Fibroblast of the aortic adventitia (primary cell): ENCODE data around the gene PARN. TPM values are rescaled to one million over a fixed set of nuclear protein-coding genes. Genes with fewer than 3 reads are reported as not detected.

Experiments
- DNase-seq: peaks from one replicate; pipeline ENCODE4 v3.0.0-alpha.2; 2010; ENCODE audit warnings: low read depth
- H3K4me3 ChIP-seq: 2 replicates; pipeline ENCODE4 v1.5.1; 2011; ENCODE audit warnings: low read depth, mild to moderate bottlenecking, control low read depth, low read length, moderate library complexity
- total RNA-seq: library from RNA; depleted of rRNA; stranded (reverse); fragments of >200 nt; gene quantifications from 2 replicates; pipeline ENCODE4 v1.2.3, GENCODE V29; 2012; ENCODE audit warnings: low replicate concordance
- TF ChIP-seq, protein P1 (sequence below): IDR thresholded peaks from 2 replicates; pipeline ENCODE4 v1.5.1; 2011; ENCODE audit warnings: mild to moderate bottlenecking, low read length, control low read depth, inconsistent platforms; ENCODE audit not compliant: insufficient read depth

The PARN gene
- total RNA-seq, 1 donor, result 37.2 TPM

- H3K4me3 ChIP-seq, result no peak overlapping the region
- peak; percentile 79 for DNase-seq
Measured at GRCh38 chr16:14562691-14563491, 67.2 kb downstream of the PARN start.

GRCh38 chr16:14560523-14560922 is 69.5 kb downstream of the PARN start:
- DNase-seq, result peak; percentile 37
- TF ChIP-seq, protein P1, sequence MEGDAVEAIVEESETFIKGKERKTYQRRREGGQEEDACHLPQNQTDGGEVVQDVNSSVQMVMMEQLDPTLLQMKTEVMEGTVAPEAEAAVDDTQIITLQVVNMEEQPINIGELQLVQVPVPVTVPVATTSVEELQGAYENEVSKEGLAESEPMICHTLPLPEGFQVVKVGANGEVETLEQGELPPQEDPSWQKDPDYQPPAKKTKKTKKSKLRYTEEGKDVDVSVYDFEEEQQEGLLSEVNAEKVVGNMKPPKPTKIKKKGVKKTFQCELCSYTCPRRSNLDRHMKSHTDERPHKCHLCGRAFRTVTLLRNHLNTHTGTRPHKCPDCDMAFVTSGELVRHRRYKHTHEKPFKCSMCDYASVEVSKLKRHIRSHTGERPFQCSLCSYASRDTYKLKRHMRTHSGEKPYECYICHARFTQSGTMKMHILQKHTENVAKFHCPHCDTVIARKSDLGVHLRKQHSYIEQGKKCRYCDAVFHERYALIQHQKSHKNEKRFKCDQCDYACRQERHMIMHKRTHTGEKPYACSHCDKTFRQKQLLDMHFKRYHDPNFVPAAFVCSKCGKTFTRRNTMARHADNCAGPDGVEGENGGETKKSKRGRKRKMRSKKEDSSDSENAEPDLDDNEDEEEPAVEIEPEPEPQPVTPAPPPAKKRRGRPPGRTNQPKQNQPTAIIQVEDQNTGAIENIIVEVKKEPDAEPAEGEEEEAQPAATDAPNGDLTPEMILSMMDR, result no peak
- no peak overlapping the region for H3K4me3 ChIP-seq

More at GRCh38 chr16:14562691-14563491, 67.2 kb downstream of the PARN start:
- TF ChIP-seq, protein P1, result peak; percentile 71

GRCh38 chr16:14559809-14560241 is 70.2 kb downstream of the PARN start:
- no peak overlapping the region for H3K4me3 ChIP-seq

DNA sequence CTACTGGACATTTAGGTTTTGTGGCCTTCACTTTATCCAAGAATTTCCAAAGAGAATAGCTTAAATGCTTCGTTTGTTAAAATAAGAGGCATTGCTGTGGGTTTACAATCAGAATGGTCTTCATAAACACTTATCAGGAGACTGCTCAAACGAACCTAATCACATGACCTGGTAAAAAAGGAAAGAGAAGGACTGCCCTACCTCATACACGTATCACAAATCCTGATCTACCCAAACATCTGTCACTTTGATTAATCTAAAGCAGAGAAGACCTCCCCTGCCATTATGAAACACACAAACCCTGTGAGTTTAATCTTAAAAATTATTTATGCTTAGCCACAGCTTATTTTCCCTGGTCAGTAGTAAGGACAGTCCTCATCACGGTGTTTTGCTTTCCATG is 76.6 kb downstream of the PARN start:
- no peak for DNase-seq
- no peak overlapping the region for H3K4me3 ChIP-seq
- TF ChIP-seq, protein P1, result no peak

More at GRCh38 chr16:14559809-14560241, 70.2 kb downstream of the PARN start:
- TF ChIP-seq, protein P1, result no peak
- peak; percentile 48 for DNase-seq

DNA sequence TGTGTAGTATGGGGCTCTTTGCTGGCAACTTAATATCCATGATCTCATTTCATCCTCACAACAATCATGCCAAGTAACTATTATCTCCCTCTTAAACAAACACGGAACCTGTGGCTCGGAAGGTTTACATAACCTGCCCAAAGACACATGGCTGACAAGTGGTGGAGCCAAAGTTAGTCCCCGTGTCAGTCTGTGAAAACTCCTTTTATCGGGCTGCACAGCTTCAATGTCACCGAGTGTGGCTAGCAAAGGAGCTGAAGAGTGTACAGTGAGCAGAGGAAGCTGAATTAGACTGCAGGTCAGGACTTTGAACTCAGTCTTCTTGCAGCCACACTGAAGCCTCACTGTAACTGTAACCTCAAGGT is 80.3 kb downstream of the PARN start:
- no peak for DNase-seq
- no peak overlapping the region for H3K4me3 ChIP-seq
- TF ChIP-seq, protein P1, result no peak

DNA sequence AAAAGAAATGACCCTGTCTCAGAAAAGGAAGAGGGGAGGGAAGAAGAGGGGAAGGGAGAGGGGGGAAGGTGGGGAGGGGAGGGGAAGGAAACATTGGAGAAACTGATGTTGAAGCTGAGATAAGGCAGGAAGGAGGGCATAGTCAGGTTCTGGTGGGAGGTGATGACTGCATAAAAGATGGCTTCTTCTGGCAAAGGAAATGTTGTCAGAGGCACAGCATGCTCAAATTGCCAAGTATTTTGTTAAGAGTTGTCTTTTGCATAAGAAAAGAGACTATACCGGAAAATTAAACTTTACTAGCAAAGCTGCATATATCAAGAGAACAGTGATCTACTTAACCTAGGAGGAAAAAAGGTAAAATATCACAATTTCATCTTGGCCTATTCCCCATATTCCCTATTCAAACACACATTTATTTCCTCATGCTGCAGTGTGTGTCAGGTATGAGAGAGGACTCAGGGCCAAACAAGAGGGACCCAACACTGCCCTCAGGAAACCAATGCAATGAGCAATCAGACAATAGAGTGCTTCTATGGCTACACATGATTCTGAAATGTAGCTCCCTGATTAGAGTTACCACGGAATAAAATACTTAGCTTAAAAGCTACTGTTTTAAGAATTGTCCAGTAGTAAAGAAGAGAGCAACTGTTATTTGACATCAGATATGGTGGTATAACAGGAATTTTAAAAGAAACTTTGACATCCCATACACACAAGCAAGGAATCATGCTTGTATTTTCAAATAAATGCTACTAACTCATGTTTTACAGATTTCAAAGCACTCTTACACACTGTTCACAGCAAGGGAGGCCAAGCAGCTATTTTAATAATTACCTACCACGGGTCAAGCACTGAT is 80.9 kb downstream of the PARN start:
- no peak for DNase-seq
- no peak overlapping the region for H3K4me3 ChIP-seq
- TF ChIP-seq, protein P1, result no peak
